ENCODE measurements around the gene GBA2.

The GBA2 gene

GRCh38 chr9:35716230-35716629 is 32.8 kb downstream of the GBA2 start:
- Histone ChIP-seq H3K9me3 (peaks cover 6% of the 10 kb centered on the region), H3K4me3 (ENCODE audit: low read depth in 1 of 2, low read length in 1 of 2) (no peak overlapping the region), H3K27ac (no peak overlapping the region), H3K27me3 (no peaks in the 10 kb centered on the region), H3K4me1 (ENCODE audit: control insufficient read depth in 1 of 2, insufficient read depth in 1 of 2, low read depth in 1 of 2, low read length in 1 of 2) (no peaks in the 10 kb centered on the region), H3K36me3 (peaks cover 100% of the 10 kb centered on the region)
- no peak for TF ChIP-seq CTCF (IDR thresholded peaks at IDR 0.05)

DNA sequence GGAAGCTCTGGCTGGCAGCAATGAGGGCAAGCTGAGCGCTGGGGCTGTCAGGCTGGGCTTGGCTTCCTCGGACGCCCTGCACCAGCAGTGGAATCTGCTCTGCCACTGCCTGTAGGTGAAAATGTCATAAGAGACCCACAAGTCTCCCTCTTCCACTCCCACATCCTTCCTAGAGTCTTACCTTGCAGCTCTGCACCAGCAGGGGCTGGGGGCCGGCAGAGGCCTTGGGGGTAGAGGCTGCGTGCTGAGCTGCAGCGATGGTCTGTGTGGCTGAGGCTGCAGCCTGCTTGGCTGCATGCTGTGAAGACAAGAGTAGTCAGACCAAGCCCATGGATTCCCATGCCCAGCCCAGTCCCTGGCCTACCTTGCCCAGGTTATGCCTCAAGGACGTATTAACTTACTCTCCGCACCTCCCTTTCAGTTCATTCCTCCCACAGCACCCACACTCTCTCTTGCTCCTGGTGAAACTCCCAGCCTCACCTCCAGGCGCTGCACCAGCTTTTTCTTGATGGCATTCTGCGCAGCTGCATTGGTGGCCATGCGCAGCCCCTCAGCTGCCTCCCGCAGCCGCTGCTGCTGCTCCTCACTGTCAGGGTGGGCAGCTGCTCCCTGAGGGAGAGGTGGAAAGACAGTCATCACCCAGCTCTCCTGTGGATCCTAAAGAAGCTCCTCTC is 34.3 kb downstream of the GBA2 start:
- no peak overlapping the region for H3K4me3 ChIP-seq (ENCODE audit: low read depth in 1 of 2, low read length in 1 of 2)

GRCh38 chr9:35714123-35714522 is 34.9 kb downstream of the GBA2 start:
- no peak for TF ChIP-seq CTCF (IDR thresholded peaks at IDR 0.05)
- H3K4me1 ChIP-seq (ENCODE audit: control insufficient read depth in 1 of 2, insufficient read depth in 1 of 2, low read depth in 1 of 2, low read length in 1 of 2) = no peaks in the 10 kb centered on the region
- no peak overlapping the region for H3K4me3 ChIP-seq (ENCODE audit: low read depth in 1 of 2, low read length in 1 of 2)
- no peaks in the 10 kb centered on the region for H3K27me3 ChIP-seq
- peaks cover 12% of the 10 kb centered on the region for H3K9me3 ChIP-seq
- peaks cover 100% of the 10 kb centered on the region for H3K36me3 ChIP-seq
- no peak overlapping the region for H3K27ac ChIP-seq

More for the DNA sequence above, 34.3 kb downstream of the GBA2 start:
- peaks cover 100% of the 10 kb centered on the region for H3K36me3 ChIP-seq
- no peak for TF ChIP-seq CTCF (IDR thresholded peaks at IDR 0.05)
- H3K27ac ChIP-seq = no peak overlapping the region
- H3K4me1 ChIP-seq (ENCODE audit: control insufficient read depth in 1 of 2, insufficient read depth in 1 of 2, low read depth in 1 of 2, low read length in 1 of 2) = no peaks in the 10 kb centered on the region
- H3K27me3 ChIP-seq = no peaks in the 10 kb centered on the region
- H3K9me3 ChIP-seq = peaks cover 12% of the 10 kb centered on the region

DNA sequence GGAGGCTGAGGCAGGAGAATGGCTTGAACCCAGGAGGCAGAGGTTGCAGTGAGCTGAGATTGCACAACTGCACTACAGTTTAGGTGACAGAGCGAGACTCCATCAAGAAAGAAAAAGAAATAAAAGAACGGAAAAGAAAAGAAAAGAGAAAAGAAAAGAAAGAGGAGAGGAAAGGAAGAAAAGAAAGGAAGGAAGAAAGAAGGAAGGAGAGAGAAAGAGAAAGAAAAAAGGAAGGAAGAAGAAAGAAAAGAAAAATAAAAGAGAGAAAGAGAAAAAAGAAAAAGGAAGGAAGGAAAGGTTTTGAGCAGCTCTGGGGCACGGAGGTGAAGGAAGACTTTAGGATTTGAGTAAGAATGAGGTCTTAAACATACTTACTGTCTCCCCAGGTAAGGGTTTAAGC is 35.5 kb downstream of the GBA2 start:
- Histone ChIP-seq H3K9me3 (peaks cover 12% of the 10 kb centered on the region), H3K27me3 (no peaks in the 10 kb centered on the region), H3K36me3 (peaks cover 100% of the 10 kb centered on the region), H3K4me3 (ENCODE audit: low read depth in 1 of 2, low read length in 1 of 2) (no peak overlapping the region), H3K4me1 (ENCODE audit: control insufficient read depth in 1 of 2, insufficient read depth in 1 of 2, low read depth in 1 of 2, low read length in 1 of 2) (no peaks in the 10 kb centered on the region), H3K27ac (no peak overlapping the region)
- TF ChIP-seq CTCF (IDR thresholded peaks at IDR 0.05) = no peak

DNA sequence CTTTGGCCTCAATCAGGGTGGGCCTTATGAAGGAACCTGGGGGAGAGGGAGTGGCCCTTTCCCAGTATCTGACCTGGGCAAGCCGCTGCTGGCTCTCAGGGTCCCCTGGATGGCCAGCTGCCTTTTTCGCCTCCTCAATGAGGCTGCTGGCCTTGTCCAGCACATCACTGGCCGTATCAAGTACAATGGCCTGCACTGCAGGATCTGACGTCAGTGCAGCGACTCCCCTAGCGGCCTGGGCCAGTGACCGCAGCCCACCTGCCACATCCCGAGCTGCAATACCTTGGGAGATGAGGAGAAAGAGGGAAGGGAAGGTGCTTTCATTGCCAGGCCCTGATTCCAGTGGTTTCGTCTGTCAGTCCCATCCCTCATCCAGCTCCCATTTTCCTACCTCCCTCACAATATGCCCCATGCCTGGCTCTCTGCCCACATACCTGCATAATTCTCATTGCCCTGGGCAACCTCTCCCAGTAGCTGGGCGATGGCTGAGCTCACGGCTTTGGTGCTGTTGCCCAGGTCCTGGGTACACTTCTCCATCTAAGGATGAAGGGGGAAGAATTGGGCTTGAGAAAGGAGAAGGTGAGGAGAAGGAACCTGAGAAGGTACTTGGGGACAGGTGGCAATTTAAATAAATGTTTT is 36.1 kb downstream of the GBA2 start:
- no peak overlapping the region for H3K27ac ChIP-seq
- peaks cover 100% of the 10 kb centered on the region for H3K36me3 ChIP-seq
- no peak overlapping the region for H3K4me3 ChIP-seq (ENCODE audit: low read depth in 1 of 2, low read length in 1 of 2)
- no peaks in the 10 kb centered on the region for H3K4me1 ChIP-seq (ENCODE audit: control insufficient read depth in 1 of 2, insufficient read depth in 1 of 2, low read depth in 1 of 2, low read length in 1 of 2)
- no peaks in the 10 kb centered on the region for H3K27me3 ChIP-seq
- no peak for TF ChIP-seq CTCF (IDR thresholded peaks at IDR 0.05)
- H3K9me3 ChIP-seq = peaks cover 16% of the 10 kb centered on the region
